CD4-positive, alpha-beta T cell treated with Interleukin-10 for 1 hour (primary cell): Measurements from ENCODE around the gene EHBP1L1.

Source experiments
- DNase-seq: peaks from one replicate; pipeline ENCODE4 v3.0.0-alpha.2; 2020

Gene EHBP1L1

GRCh38 chr11:65575568-65576231, at the start of gene EHBP1L1:
EHBP1L1 (plus strand) TSS chr11:65576053; CDS start chr11:65576303, 250 bp downstream.
- peak; percentile 88 for DNase-seq

GRCh38 chr11:65526744-65527143, 49.1 kb upstream of the EHBP1L1 start:
- no peak for DNase-seq

GRCh38 chr11:65528819-65529350, 47.0 kb upstream of the EHBP1L1 start:
- DNase-seq: no peak

- no peak for DNase-seq
These were observed 46.2 kb upstream of the EHBP1L1 start for GRCh38 chr11:65529475-65530156.

- peak; percentile 51 for DNase-seq
These were observed 45.7 kb upstream of the EHBP1L1 start for GRCh38 chr11:65530157-65530496.

- DNase-seq: no peak
These were observed 43.3 kb upstream of the EHBP1L1 start for GRCh38 chr11:65532388-65533064.

- DNase-seq: no peak
These were observed 40.8 kb upstream of the EHBP1L1 start for GRCh38 chr11:65535102-65535501.

GRCh38 chr11:65536412-65537295, 39.2 kb upstream of the EHBP1L1 start:
- no peak for DNase-seq

GRCh38 chr11:65537296-65537597, 38.6 kb upstream of the EHBP1L1 start:
- DNase-seq: no peak

- DNase-seq: no peak
These were observed 38.1 kb upstream of the EHBP1L1 start for GRCh38 chr11:65537620-65538231.

- no peak for DNase-seq
These were observed 37.5 kb upstream of the EHBP1L1 start for GRCh38 chr11:65538232-65538914.

GRCh38 chr11:65538915-65539743, 36.7 kb upstream of the EHBP1L1 start:
- DNase-seq: no peak

- DNase-seq: no peak
These were observed 36.0 kb upstream of the EHBP1L1 start for GRCh38 chr11:65539744-65540289.

- peak; percentile 92 for DNase-seq
These were observed 35.4 kb upstream of the EHBP1L1 start for GRCh38 chr11:65540290-65541092.

- DNase-seq: no peak
These were observed 34.5 kb upstream of the EHBP1L1 start for GRCh38 chr11:65541093-65541982.

- no peak for DNase-seq
These were observed 33.0 kb upstream of the EHBP1L1 start for GRCh38 chr11:65542738-65543390.

GRCh38 chr11:65545853-65546216, 30.0 kb upstream of the EHBP1L1 start:
- no peak for DNase-seq
